ENCODE data around the gene CCT6B. TPM values are rescaled to one million over a fixed set of nuclear protein-coding genes. Genes with fewer than 3 reads are reported as not detected.

Gene CCT6B
- 1.5 and 4.1 TPM in 2 replicates for total RNA-seq

GRCh38 chr17:34961093-34961911 lies at the start of gene CCT6B, which contains the start of gene ZNF830:
Gene CCT6B (minus strand): TSS chr17:34961460. CDS start chr17:34961393, 67 bp downstream.
Gene ZNF830 (plus strand): TSS chr17:34961540. CDS start chr17:34961567, 27 bp downstream.

GRCh38 chr17:34980353-34980680 lies 19.1 kb upstream of the CCT6B start, which contains the start of gene LIG3:
Gene LIG3 (plus strand): TSS chr17:34980512. CDS start chr17:34983006, 2,494 bp downstream.

Other genes starting within 250 kb of the CCT6B start
- 15.3 and 19.8 TPM in 2 replicates for gene ZNF830, start 80 bp upstream of the CCT6B start, total RNA-seq
- 25.5 and 36.3 TPM in 2 replicates for gene LIG3, start 19.1 kb upstream of the CCT6B start, total RNA-seq
- 8.2 and 10.2 TPM in 2 replicates for gene RFFL, start 102.2 kb upstream of the CCT6B start, total RNA-seq
- 12.5 and 15.0 TPM in 2 replicates for gene RAD51D, start 158.4 kb upstream of the CCT6B start, total RNA-seq
- gene FNDC8, start 160.2 kb upstream of the CCT6B start, total RNA-seq = not detected in 2 replicates
- 17.8 and 20.5 TPM in 2 replicates for gene NLE1, start 180.8 kb upstream of the CCT6B start, total RNA-seq
- under 0.01 TPM in 1 of 2 replicates, not detected in the other for gene UNC45B, start 186.4 kb upstream of the CCT6B start, total RNA-seq
- gene SLC35G3, start 232.9 kb upstream of the CCT6B start, total RNA-seq = not detected in 2 replicates

Data from bronchial smooth muscle cell (primary cell).